ENCODE results near the gene TEX35.

Gene TEX35

DNA sequence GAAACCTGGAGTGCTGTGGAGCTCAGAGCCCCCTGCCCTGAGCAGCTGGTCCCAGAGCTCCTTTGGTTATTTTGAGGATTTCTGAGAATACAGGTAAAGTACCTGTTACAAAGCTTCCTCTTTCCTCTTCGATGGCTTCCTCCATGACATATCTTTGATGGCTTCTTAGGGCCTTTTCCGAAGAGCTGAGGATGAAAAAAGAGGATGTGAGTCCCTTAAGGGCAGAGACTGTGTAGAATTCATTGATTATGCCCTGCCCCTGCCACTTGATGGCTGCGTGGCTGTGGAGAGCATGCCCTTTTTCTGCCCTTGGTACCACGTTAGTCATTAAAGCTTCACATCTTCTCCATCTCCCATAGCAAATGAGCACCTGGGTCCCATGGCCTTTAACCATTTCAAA lies 14.2 kb downstream of the TEX35 start:
- DNase-seq: no peak

DNA sequence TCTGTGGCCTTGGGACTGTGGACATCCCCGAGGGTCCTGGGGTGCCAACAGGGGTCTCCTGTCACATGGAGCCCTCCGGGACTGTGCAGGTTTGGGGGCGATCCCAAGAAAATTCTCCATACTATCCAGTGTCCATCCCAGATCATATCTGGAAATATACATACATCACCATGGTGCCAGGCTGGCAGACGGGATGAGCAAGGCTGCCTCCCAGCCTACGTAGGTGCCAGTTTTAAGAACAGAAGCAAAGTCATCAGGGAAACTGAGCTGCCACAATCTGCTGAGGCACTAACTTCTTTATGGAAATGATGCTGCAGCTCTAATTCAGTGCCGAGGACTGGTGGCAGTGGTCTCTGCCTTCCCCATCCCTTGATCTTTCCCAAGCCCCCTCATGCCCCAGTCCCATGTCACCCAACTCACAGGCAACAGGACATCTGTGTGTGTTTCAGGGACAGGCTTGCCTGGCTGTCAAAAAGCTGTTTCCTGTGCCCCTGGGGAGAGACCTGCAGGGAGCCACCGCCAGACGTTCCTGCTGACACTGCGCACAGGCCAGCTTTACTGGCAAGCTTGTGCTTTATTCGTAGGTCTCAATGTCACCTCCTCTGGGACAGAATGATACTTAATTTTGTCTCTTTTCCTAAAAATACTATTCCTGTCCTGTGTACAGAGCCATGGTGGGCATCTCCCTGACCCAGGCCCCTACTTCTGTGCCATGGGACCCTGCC lies 15.5 kb downstream of the TEX35 start:
- DNase-seq: peak; percentile 55

DNA sequence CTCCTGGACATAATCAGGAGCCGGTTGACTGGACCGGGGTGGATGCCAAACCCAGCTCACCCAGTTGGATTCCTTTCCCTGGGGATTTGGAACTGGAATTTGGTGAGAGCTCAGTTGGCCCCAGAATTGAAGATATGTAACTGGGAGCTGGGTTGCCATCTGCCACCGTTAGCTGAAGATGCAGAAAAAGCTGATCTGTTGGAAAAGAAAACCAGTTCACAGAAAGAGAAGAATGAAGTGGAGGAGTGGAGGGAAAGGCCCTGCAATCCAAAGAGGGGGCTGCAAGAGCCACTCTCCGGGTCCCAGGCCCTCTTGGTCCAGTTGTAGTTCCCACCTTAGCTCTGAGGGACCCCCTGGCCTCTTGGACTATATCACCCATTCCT lies 16.0 kb downstream of the TEX35 start:
- DNase-seq: peak; percentile 55

DNA sequence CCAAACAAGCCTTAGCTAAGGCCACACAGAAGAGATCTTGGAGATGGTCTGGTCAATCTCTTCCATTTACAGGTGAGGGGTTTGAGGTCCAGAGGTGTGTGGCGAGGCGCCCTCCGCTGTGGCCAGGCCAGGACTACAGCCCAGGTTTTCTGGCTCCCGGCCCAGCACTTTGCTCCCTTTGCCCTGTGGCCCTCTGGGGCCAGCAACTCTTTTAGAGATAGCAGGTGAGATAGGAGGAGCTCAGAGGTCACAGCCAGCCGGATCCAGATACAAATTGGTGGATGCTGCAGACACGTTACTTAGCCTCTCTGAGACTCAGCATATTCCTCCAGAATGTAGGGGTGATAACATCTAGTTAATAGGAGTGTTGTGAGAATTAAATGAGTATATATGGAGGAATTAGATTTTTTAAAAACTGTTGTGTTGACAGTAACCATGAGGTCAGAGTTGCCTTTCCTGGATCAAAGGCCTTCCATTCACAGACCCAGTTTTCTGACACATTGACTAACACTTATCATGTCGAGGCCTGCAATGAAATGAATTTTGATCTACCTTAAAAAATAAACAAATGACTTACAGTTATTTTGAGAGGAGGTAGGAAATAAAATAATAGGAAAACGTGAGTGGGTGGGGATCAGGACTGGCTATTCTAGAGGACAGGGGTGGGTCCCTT lies 16.6 kb downstream of the TEX35 start:
- no peak for DNase-seq

DNA sequence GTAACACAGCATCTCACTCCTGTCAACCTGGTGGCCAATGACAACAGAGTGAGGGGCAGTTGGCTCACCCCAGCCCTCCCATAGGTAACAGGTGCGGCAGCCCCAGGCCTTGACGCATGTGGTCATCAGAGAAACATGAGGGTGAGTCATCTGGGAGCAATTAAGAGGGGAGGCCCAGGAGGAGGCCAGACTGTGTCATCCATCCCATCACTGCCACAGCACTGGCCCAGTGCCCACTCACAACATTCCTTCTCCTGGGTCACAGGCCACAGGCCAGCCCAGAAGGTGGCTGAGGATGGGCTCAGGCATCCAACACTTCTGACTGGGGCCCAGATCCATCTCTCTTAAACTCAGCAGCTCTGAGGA lies 17.1 kb downstream of the TEX35 start:
- no peak for DNase-seq

DNA sequence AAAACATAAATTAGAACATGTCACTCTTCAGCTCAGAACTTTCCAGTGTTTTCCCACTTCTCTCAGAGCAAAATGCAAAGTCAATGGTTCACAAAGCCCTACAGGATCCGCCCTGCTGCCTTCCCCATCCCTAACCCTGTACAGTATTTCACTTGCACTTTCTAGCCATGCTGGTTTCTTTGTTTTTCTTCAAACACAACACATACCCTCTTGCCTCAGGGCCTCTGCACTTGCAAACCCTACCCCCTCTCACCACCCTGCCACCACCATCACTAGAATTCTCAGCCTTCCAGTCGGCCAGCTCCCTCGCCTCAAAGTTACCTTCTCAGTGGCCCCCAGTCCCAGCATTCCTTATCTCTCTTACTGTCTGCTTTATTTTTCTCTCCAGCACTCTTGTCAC lies 17.6 kb downstream of the TEX35 start:
- DNase-seq: no peak

DNA sequence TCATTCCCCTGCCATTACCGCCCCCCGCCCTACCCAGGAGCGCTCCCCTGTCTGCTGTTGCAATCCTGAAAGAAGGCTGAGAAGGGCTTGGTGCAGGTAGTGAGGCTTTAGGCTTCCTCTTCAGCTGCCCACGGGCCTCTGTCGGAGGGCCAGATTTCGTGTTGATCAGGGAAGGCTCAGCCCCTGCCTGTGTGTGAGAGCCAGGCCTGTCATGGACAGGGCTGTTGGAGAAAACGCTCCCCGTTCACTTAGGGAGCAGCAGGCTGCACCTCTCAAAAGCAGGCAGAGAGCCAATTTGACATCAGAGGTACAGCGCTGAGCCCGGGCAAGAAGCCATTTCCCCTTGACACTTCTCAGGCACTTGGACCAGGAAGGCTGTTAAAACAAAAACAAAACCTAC lies 19.0 kb downstream of the TEX35 start:
- peak; percentile 76 for DNase-seq

DNA sequence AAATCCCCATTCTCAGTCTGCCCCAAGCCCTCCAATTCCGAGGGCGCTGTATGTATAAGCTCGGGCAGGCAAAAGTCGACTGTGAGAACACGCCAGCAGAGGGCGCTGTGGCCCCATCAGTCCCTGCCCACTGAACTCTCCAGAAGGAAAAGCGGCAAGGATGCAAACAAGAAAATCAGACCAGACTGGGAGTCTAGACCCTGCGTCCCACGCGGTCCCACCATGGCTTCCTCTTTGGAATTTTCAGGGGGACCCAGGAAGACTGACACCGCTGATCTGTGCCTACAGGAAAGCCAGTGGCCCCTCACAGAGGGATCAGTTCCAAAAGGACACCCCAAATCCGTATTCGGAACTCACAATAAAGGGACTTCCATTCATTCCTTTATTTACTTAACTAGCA lies 19.5 kb downstream of the TEX35 start:
- DNase-seq: peak; percentile 76

DNA sequence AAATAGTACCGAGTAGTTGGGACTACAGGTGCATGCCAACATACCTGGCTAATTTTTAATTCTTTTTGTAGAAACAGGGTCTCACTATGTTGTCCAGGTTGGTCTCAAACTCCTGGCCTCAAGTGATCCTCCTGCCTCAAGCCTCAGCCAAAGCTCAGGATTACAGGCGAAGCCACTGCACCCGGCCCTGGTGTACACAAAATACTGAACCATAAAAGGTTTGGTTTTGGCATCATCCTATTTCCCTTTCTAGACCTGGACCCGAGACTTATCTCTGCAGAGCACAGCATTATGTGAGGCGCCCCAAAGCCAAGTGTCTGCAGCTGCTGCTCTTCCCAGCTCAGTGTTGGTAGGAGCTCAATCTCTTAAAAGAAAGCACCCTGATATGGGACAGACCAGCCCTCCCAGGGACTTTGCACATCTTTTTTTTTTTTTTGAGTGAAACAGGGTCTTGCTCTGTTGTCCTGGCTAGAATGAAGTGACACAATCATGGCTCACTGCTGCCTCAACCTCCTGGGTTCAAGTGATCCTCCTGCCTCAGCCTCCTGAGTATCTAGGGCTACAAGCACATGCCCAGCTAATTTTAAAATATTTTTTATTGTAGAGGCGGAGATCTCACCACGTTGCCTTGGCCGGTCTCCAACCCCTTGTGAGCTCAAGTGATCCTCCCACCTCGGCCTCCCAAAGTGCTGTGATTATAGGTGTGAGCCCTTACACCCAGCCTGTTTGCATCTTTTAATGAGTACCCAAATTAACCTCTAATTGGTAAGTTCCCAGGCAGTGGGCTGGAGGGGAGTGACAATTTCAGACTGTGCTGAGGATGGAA lies 20.4 kb downstream of the TEX35 start:
- DNase-seq: no peak

DNA sequence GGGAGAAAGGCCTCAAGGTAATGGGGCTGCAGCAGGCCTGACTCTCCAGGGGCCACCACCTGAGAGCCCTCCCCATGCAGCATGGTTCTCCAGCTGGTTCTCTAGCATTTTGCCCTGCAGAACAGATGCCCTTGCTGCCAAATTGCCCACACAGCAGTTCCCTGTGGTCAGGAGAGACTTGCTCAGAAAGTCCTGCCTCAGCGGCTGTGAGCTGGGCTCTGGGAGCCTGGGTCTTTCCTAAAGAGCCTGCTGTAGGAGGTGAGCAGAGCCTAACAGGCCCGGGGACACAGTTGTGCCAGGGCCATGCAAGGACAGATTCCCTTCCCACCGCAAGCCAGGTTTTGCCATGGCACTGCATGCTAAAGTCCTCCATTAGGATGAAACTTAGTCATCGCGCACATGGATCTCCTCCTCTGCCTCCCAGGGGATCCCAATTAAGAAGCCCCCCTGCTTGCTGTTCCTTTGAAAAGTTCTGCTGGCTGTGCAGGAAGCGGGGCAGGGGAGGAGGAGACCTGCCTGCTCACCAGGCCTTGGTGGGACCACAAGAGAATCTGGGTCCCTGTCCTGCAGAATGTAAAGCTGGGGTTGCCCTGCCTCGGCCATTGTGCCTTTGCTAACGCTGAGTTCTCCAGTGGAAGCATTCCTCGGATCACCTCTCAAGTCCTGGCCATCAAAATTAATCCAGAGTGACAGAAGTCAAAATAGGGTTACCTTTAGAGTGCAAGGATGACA lies 21.4 kb downstream of the TEX35 start:
- DNase-seq: no peak

DNA sequence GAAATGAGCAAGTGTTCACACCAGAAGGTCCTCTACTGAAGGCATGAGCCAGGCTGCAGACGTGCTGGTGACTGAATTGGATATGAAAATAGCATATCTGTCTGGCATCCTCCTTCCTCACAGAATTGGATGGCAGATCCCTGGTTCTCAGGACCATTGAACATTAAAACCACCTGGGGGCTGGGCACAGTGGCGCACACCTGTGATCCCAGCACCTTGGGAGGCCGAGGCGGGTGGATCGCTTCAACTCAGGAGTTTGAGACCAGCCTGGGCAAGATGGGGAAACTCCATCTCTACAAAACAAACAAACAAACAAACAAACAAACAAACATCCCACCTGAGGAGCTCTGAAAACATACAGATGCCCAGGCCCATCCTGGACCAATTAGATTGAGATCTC lies 23.4 kb downstream of the TEX35 start:
- no peak for DNase-seq

DNA sequence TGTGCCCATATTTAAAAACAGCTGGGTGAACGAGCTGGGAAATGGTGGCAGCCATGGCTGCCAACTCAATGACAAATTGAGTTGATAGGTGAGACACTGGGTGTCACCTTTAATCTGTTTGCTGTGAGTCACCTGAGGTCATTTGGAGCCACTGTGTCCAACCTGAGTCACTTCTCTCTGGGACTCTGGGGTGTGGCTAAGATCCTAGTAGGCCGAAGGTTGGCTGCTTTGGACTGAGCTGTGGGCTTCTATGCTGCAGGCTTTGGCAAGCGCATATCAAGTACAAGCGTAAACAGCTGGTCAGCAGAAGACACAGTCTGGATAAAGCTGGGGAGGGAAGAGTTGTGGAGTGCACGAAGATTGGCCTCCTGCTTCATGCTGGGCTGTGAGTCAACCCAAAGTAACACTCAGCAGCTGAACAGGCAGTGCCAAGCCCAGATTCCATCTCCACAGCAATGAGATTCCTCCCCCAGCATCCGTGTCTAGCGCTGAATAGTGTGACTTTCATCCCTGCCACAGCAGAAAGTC lies 24.0 kb downstream of the TEX35 start:
- peak; percentile 81 for DNase-seq

DNA sequence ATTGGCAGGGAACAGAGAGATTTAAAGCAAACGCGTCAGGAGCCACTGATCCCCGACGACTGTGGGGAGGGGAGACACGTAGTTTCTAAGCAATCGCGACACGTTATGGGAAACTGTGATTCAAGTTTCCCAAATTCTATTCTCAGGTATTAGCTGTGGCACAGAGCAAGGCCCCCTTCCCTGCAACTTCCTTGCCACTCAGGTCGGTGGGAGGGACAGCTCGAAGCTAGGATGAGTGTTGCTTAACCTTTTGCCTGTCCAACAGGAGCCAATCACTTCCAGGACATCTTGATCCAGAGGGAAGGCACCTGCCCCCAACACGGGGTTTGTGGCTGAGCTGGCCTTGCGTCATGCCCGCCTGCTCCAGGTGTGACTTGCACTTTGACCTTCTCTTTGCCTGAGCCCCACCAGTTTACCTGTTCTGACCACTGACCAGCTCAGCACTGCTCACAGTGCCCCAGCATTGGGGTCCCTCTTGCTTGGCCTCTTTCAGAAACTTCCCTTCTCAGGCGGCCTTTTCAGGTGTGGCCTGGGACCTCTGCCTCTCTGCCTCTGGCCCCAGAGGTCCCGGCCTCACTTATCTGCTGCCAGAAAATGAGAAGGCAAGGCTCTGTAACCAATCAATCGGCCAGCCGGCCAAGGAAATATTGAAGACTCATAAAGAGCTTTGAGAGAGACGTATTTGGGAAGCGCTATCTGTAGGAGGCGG lies 24.6 kb downstream of the TEX35 start:
- DNase-seq: no peak

DNA sequence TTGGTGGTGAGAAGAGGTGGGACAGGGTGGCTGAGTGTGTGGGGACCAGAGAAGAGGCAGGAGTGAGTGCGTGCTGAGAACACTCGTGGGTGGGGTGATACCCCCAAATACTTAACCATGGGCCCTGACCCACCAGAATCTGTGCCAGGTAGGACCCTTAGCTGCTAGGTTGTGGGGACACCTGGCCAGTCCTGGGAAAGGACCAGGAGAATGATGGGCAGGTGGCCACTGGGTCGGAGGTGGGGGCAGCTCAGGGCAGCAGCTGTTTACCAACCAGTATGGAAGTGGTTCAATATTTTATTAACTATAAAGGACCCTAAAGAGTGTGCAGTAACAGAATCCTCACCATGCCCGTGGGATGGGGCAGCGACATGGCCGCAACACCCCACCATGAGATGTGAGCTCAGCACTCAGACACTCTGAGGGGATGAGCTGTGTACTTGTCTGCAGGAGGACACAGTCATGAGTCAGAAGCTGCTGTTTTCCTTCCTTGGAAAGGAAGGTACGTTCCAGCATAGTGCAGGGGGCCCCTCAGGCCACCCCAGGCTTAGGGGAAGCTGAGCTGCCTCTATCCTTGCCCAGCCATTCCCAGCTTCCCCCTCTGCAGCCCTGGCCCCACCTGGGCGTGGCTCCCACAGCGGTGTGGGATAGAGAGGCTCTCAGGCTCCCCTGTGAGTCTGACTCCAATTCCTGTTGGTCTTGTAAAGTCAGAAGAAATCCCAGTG lies 25.4 kb downstream of the TEX35 start:
- DNase-seq: no peak

DNA sequence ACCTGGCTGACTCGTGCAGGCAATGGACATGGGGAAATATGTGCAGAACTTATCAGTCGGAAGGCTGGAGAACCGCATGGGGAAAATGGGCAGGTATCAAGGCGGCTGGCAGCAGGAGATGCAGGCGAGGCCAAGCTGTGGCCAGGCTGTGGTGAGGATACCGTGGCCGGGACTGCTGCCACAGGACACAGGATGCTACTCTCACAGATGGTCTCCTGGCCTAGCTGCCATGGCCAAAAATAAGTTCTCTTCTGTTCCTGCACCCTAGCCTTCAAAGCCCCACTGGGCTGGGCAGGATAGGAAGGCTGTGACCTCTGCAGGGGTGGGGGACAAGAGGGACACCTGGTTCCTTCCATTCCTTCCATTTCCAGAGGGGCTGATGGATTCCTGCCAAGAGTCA lies 26.4 kb downstream of the TEX35 start:
- no peak for DNase-seq

DNA sequence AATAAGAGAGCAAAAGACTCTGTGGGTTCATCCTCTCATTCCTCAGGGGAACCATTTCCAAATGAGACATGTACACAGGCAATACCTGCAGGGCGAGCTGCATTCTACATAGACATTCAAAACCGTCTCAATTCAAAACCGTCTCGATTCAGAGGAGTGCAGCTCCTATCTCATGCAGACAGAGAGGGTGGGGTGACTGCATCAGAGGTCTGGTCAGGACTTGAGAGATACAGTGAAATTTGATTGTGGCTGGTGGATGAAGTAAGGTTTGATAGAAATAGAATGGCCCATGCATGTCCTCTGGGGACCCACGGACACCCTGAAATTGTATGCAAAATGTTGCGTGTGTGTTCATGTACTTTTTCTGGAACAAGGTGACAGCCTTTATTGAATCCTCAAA lies 27.3 kb downstream of the TEX35 start:
- no peak for DNase-seq

DNA sequence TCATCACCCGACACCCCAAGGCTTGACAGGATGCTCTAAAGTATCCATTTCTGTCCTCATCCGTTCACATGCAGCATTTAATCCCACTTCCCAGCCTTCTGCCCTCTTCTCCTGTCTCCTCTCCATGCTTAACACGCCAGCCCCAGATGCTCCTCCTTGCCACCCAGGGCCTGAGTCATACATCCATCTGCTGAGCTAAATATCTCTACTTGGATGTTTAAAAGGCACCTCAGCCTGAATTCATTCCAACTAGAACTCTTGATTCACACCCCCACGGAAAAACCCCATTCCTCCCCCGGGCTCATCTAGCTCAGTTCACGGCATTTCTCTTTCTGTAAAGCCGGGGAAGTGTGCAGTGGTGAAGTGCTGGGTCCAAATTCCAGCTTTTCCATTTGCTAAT lies 27.7 kb downstream of the TEX35 start:
- DNase-seq: peak; percentile 57

DNA sequence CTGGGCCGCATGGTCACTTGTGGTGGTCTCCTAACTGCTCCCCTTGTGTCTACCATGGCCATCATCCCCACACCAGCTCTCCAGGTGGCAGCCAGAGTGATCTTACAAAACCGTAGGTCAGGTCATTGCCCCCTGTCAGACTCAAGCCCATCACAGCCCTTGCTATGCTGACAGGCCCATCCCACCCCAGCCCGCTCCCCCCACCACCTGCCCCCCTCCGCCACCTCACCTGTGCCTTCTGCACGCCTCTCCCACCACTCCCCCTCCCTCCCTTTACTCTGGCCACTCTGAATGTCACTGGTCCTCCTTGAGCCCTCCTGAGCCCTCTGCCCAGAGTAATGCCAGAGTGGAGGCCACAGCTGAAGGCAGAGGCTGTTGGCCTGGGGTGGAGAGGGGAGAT lies 28.5 kb downstream of the TEX35 start:
- DNase-seq: no peak

DNA sequence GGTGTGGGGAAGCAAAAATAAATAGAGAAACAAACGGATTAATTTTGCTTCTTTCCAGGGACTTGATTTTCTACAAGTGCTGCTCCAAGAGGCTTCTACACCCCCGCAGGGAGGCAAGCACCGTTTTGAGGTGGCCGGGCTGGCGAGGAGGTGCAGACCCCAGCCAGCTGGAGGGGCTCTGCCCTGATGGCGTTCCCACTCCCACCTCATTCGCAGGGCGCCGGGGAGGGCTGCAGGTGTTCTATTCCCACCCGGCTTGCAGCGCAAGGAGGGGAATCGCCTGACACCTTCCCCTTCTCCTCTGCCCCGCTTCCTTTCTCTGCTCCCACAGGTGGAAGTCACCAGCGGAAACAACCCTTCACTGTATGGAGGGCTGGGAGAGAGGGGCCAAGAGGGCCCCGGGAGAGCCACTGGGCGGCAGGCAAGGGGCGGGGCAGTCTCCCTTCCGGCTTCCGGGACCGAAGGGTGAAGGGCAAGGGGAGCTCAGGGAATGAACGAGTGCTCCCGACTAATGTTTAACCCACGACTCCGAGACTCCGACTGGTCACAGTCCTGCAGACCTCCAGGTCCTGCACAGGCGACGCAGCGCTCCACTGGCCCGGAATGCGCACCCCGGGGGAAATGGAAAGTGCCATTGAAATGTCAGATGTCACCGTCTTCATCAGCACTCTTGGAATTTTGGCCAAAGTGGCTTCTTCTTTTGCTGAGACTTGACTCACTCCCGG lies 29.1 kb downstream of the TEX35 start:
- no peak for DNase-seq

DNA sequence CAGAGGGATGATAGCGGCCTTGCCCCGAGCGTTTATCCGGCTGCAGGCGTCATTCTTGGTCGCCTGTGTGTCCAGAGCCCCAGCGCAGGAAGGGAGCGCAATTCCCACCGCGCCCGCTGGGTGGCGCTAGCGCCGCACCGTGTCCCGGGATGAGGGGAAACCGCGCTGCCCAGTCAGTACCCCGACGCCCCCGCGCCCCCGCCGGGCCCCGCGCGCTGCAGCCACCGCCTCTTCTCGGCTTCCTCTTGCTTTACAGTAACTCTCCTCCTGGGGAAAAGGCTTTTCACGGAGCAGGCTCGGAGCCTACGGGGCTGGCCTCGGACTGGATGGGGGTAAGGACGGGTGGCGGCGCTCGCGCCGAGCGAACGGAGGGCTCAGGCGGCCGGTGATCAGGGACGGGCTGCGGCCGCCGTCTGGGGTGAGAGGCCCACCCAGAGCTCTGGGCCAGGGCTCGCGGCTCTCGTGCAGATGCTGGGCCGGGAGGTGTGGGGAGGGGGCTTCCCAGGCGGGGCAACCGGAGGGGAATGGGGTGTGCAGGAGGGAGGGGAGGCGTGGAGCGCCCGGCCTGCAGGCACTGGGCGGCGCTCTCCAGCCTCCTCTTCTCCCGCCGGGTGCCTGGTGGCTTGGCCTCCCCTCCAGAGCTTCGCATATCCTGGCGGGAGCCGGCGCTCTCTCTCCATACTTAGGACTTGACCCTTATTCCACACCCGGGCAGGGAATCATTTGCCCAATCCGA lies 29.8 kb downstream of the TEX35 start:
- DNase-seq: peak; percentile 42

DNA sequence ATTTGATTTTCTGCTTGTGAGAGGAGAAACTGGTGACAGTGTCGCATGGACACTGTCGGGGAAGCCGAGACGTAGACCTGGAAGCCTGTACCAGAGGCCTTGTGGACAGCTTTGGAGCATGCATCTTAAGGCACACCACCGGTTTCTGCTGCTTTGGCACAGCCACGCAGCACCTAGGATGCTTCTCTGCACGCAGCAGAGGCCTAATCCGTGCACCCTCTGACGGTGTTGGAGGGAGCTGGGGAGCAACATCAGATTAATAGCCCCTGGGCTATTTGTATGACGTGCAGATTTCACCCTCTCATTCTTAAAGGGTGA lies 30.3 kb downstream of the TEX35 start:
- DNase-seq: no peak
